GM06990 (cell line): Measurements from ENCODE around the gene RASD2.
A peak's percentile ranks its signal among the peaks of the same experiment; 100 is the strongest.
"Not testable (repeated sequence)": the region's sequence is repeated elsewhere in the genome, so short reads cannot be mapped to it uniquely, and the experiment has no call there.

Source experiments
- DNase-seq: peaks from one replicate; pipeline ENCODE4 v3.0.0-alpha.2; 2011; ENCODE audit not compliant: insufficient read length; ENCODE audit errors: extremely low read depth
- H3K27me3 ChIP-seq: replicated peaks from 2 replicates; pipeline ENCODE4 v1.6.0; 2011; ENCODE audit warnings: low read length; ENCODE audit not compliant: control insufficient read depth, insufficient read depth
- H3K36me3 ChIP-seq: 2 replicates; pipeline ENCODE4 v1.5.1; 2011; ENCODE audit warnings: low read length; ENCODE audit not compliant: control insufficient read depth, insufficient read depth
- H3K4me3 ChIP-seq: replicated peaks from 2 replicates; pipeline ENCODE4 v1.5.1; 2011; ENCODE audit warnings: low read depth, mild to moderate bottlenecking, control low read depth, low read length
- TF ChIP-seq, protein P1 (sequence below): IDR thresholded peaks from 2 replicates; pipeline ENCODE4 v1.5.1; 2011; ENCODE audit warnings: low read length, control low read depth, mild to moderate bottlenecking, inconsistent platforms; ENCODE audit not compliant: insufficient read depth, poor library complexity, severe bottlenecking

Gene RASD2, protein sequence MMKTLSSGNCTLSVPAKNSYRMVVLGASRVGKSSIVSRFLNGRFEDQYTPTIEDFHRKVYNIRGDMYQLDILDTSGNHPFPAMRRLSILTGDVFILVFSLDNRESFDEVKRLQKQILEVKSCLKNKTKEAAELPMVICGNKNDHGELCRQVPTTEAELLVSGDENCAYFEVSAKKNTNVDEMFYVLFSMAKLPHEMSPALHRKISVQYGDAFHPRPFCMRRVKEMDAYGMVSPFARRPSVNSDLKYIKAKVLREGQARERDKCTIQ

DNA sequence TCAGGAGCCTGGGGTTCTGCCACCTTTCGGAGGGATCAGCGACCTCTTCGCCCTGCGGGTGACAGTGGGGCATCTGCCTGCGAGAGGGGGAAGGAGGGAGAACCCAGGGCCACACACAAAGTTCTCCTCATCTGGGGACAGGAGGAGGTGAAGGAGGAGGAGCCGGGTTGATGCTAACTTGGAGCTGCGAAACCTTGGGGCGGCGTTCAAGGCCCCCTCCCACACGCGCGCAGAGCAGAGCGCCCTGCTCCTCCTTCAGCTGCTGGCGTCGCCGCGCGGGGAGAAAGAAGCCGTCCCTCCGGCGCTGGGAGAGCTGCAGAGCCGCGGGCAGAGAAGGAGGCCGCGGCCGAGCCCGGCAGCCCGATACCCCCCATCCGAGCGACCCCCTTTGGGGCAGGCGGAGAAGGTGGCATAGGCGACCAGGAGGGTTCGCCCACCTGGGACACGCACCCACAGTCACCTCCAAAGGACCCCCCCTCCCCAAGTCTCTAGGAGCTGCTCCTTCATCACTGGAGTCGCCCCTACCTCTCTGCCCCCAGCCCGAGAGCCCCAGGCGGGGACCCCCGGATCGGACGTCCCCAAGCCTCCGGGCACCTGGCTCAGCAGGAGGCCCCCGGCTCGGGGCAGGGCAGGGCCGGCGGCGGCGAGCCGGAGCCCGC lies at the start of gene RASD2:
RASD2 (plus strand) TSS at position 237 of the 659 bp plus-strand sequence. CDS start 5,979 bp downstream, outside the sequence.
- no peaks in the 10 kb centered on the region for H3K36me3 ChIP-seq
- DNase-seq = no peak
- H3K4me3 ChIP-seq = peak within 1 kb of the TSS; percentile 57
- peaks cover 2% of the 10 kb centered on the region; the same call in 1 of the 2 replicates for H3K27me3 ChIP-seq
- TF ChIP-seq, protein P1, sequence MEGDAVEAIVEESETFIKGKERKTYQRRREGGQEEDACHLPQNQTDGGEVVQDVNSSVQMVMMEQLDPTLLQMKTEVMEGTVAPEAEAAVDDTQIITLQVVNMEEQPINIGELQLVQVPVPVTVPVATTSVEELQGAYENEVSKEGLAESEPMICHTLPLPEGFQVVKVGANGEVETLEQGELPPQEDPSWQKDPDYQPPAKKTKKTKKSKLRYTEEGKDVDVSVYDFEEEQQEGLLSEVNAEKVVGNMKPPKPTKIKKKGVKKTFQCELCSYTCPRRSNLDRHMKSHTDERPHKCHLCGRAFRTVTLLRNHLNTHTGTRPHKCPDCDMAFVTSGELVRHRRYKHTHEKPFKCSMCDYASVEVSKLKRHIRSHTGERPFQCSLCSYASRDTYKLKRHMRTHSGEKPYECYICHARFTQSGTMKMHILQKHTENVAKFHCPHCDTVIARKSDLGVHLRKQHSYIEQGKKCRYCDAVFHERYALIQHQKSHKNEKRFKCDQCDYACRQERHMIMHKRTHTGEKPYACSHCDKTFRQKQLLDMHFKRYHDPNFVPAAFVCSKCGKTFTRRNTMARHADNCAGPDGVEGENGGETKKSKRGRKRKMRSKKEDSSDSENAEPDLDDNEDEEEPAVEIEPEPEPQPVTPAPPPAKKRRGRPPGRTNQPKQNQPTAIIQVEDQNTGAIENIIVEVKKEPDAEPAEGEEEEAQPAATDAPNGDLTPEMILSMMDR = no peak

DNA sequence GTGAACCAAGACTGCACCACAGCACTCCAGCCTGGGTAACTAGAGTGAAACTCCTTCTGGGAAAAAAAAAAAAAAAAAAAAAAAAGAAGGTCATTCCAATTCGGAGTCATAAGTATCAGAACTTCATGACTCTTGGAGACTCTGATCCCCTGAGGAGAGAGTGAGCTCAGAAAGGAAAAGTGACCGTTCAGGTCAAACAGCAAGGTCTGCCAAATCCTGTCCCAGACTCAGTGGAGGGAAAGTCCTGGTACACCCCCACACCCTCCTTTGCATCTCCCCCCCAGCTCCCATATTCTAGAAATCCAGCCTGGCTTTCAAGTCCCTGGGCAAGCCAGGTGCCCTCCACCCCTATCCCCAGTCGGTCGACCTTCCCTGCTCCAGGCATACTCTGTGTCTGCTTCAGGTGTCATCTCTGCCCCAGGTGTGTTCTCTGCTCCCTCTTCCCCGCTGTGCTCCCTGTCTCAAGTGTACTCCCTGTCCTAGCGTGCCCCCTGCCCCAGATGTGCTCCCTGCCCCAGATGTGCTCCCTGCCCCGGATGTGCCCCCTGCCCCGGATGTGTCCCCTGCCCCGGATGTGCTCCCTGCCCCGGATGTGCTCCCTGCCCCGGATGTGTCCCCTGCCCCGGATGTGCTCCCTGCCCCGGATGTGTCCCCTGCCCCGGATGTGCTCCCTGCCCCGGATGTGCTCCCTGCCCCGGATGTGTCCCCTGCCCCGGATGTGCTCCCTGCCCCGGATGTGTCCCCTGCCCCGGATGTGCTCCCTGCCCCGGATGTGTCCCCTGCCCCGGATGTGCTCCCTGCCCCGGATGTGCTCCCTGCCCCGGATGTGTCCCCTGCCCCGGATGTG lies 49.3 kb upstream of the RASD2 start:
- H3K36me3 ChIP-seq, H3K4me3 ChIP-seq, H3K27me3 ChIP-seq, DNase-seq: not testable (repeated sequence)

GRCh38 chr22:35491908-35492380 lies 48.7 kb upstream of the RASD2 start:
- no peak for DNase-seq
- no peaks in the 10 kb centered on the region for H3K36me3 ChIP-seq
- TF ChIP-seq, protein P1 = no peak
- H3K27me3 ChIP-seq = no peaks in the 10 kb centered on the region; the same call in 1 of the 2 replicates
- no peak overlapping the region for H3K4me3 ChIP-seq

GRCh38 chr22:35493074-35493473 lies 47.6 kb upstream of the RASD2 start:
- Histone ChIP-seq H3K27me3 (no peaks in the 10 kb centered on the region; the same call in 1 of the 2 replicates), H3K36me3 (no peaks in the 10 kb centered on the region), H3K4me3 (no peak overlapping the region)
- TF ChIP-seq, protein P1 = no peak
- DNase-seq = no peak

GRCh38 chr22:35495711-35496110 lies 44.9 kb upstream of the RASD2 start:
- not testable (repeated sequence) for H3K27me3 ChIP-seq, H3K4me3 ChIP-seq, DNase-seq, H3K36me3 ChIP-seq

- Histone ChIP-seq H3K4me3 (no peak overlapping the region), H3K36me3 (no peaks in the 10 kb centered on the region), H3K27me3 (no peaks in the 10 kb centered on the region)
- TF ChIP-seq, protein P1 = no peak
- no peak for DNase-seq
Measured at GRCh38 chr22:35496768-35497312, 43.8 kb upstream of the RASD2 start.
